Activated CD4-positive, alpha-beta T cell treated with anti-CD3 and anti-CD28 coated beads, Interleukin-2, amount 10 ng/mL, durations not matched to agents 7 days and 5 days (primary cell): ENCODE measurements around the gene UPK3B. TPM values are rescaled to one million over a fixed set of nuclear protein-coding genes. Genes with fewer than 3 reads are reported as not detected.
"Not testable (repeated sequence)": the region's sequence is repeated elsewhere in the genome, so short reads cannot be mapped to it uniquely, and the experiment has no call there.

Source experiments
- CTCF ChIA-PET: fragments of 350-600 bp; sonication (Branson Sonifier 250); formaldehyde crosslinking; loops from one replicate; lab custom pipeline; 2021; ENCODE audit warnings: antibody characterized with exemption; lab: Charles Lee
- POLR2A ChIA-PET: fragments of 350-600 bp; sonication (Branson Sonifier 250); formaldehyde crosslinking; loops from one replicate; lab custom pipeline; 2021; ENCODE audit warnings: antibody characterized with exemption; lab: Charles Lee
- DNase-seq: peaks from one replicate; pipeline ENCODE4 v3.0.0-alpha.2; 2020
- H3K27ac Mint-ChIP-seq: one replicate; pipeline ENCODE4 v1.8.0; 2021; ENCODE audit warnings: mild to moderate bottlenecking, moderate library complexity, mixed read lengths
- H3K27me3 Mint-ChIP-seq: one replicate; pipeline ENCODE4 v1.8.0; 2021; ENCODE audit warnings: mixed read lengths
- H3K36me3 Mint-ChIP-seq: one replicate; pipeline ENCODE4 v1.8.0; 2021; ENCODE audit warnings: low read depth, mixed read lengths
- H3K4me1 Mint-ChIP-seq: one replicate; pipeline ENCODE4 v1.8.0; 2021; ENCODE audit warnings: mixed read lengths
- H3K4me3 Mint-ChIP-seq: one replicate; pipeline ENCODE4 v1.8.0; 2021; ENCODE audit warnings: mild to moderate bottlenecking, moderate library complexity, mixed read lengths
- H3K9me3 Mint-ChIP-seq: one replicate; pipeline ENCODE4 v1.8.0; 2021; ENCODE audit warnings: mixed read lengths
- total RNA-seq, 2 experiments: library from RNA; stranded (reverse); gene quantifications; one replicate each; pipeline ENCODE4 v1.2.3, GENCODE V29; 2021

Gene UPK3B
- total RNA-seq, 2 experiments from 2014 or later: 1.3 to 1.5 TPM

DNA sequence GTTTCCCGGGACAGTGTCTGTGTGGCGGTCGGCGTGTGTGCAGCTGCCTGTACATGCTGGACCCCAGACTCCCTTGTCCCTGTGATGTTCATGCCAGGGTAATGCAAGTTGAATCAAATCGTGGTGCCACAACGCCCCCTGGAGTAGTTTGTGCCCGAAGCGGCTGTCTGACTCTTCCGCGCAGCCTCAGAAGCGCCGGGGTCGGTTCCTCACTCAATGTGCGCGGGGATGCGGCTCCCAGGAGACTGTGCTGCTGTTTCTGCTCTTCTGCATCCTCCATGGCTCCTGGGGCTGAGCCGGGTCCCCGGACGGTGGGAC lies 10.5 kb upstream of the UPK3B start:
- DNase-seq, H3K27me3 Mint-ChIP-seq: not testable (repeated sequence)

DNA sequence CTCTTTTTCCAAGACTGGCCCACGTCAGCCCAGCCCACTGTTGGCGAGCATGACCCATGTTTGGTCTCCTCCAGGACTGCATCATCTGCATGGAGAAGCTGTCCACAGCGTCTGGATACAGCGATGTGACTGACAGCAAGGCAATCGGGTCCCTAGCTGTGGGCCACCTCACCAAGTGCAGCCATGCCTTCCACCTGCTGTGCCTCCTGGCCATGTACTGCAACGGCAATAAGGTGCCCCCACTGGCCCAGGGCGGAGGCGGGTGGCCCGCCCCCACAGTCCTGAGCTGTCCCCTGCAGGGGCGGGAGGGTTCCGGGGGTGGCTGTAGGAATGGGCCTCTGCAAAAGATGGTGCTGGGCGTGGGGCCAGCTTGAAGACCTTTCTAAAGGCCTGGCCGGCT lies 8.1 kb upstream of the UPK3B start:
- H3K27ac Mint-ChIP-seq, H3K9me3 Mint-ChIP-seq, H3K4me3 Mint-ChIP-seq: not testable (repeated sequence)

More for the DNA sequence above, 10.5 kb upstream of the UPK3B start:
- H3K36me3 Mint-ChIP-seq, H3K9me3 Mint-ChIP-seq, POLR2A ChIA-PET, CTCF ChIA-PET, H3K4me3 Mint-ChIP-seq, H3K27ac Mint-ChIP-seq, H3K4me1 Mint-ChIP-seq: not testable (repeated sequence)

DNA sequence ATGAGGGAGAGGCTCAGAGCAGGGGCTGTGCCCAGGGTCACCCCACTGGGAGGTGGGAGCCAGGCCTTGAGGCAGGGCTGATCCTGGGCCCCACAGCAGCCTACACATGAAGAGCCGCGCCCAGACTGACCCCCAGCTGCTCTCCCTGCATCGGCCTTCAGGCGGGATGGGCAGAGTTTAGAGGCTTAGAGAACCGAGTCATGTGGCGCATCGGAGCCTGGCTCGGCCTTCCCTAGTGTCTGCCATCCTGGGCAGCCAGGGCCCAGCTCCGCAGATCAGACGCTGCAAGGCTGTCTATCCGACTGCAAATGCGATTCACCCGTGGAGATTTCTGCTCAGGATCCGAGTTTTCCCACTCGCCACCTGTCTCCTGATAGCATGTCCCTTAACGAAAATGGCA lies 7.5 kb upstream of the UPK3B start:
- H3K27ac Mint-ChIP-seq, CTCF ChIA-PET, H3K27me3 Mint-ChIP-seq, DNase-seq, H3K9me3 Mint-ChIP-seq, H3K36me3 Mint-ChIP-seq, H3K4me3 Mint-ChIP-seq, POLR2A ChIA-PET, H3K4me1 Mint-ChIP-seq: not testable (repeated sequence)

More for the DNA sequence above, 8.1 kb upstream of the UPK3B start:
- CTCF ChIA-PET, DNase-seq, H3K4me1 Mint-ChIP-seq, H3K36me3 Mint-ChIP-seq, H3K27me3 Mint-ChIP-seq, POLR2A ChIA-PET: not testable (repeated sequence)

GRCh38 chr7:76503244-76503643 lies 7.1 kb upstream of the UPK3B start:
- CTCF ChIA-PET, H3K4me3 Mint-ChIP-seq: not testable (repeated sequence)

DNA sequence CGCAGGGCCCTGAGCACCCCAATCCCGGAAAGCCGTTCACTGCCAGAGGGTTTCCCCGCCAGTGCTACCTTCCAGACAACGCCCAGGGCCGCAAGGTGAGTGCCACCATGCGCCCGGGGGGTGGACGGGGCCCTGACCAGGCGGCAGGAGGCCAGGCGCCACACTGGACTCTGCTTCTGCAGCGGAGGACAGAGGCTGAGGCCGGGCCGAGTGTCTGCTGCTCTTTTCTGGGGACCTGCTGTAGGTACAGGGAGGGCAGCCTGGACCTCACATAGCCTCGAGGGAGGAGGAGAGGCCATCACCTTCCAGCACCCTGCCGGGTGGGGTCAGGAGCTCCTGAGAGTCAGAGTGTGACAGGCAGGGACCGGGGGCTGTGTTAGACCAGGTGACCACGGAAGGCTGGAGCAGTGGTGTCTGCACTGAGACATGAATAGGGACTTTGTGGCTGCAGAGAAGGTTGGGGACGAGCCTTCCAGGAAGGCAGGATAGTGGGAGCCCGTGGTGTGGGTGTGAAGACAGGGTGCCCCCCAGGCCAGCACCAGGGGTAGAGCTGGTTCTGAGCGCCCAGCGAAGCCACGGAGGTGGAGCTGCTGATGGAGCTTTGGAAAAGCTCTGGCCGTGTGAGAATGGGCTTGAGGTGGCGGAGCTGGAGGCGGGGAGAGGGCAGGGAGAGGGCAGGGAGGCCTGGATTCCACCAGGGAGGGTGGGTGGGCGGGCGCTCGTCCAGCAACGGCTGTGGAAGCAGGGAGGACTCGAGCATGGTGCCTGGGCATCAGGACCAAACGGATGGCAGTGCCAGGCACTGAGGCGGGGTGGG lies 5.8 kb upstream of the UPK3B start:
- POLR2A ChIA-PET, CTCF ChIA-PET, H3K27me3 Mint-ChIP-seq, H3K27ac Mint-ChIP-seq, DNase-seq, H3K9me3 Mint-ChIP-seq, H3K4me3 Mint-ChIP-seq, H3K4me1 Mint-ChIP-seq, H3K36me3 Mint-ChIP-seq: not testable (repeated sequence)

More at GRCh38 chr7:76503244-76503643, 7.1 kb upstream of the UPK3B start:
- POLR2A ChIA-PET, H3K27ac Mint-ChIP-seq, DNase-seq, H3K4me1 Mint-ChIP-seq, H3K9me3 Mint-ChIP-seq, H3K27me3 Mint-ChIP-seq, H3K36me3 Mint-ChIP-seq: not testable (repeated sequence)

DNA sequence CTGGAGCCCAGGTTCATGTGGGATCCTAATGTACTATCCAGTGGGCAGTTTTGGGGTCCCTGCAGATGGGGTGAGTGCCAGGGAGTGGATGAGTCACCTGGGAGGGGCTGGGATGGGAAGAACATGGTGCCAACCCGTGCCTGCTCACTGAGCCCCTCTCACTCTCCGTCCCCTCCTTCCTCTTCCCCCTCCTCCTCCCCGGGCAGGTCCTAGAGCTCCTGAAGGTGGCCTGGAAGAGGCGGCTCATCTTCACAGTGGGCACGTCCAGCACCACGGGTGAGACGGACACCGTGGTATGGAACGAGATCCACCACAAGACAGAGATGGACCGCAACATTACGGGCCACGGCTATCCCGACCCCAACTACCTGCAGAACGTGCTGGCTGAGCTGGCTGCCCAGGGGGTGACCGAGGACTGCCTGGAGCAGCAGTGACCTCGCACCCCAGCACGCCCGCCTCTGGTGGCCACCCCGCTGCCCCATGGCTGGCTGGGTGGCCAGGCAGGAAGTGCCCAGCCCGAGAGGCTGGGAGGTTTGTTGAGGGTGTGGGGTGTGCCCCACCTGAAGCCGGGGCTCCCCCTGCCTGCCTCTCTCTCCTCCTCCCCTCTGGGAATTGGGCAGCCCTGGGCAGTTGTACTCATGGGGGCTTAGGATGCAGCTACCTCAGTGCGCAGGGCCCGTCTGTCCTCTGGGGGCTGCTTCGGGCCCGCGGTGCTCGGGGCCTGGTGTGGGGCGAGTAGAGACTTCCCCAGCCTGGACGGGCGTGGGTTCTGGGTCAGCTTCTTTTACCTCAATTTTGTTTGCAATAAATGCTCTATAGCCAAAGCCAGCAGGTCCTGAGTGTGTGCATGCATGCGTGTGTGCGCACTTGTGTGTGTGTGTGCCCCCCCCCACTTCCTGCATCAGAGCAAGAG lies 4.9 kb upstream of the UPK3B start:
- no peak overlapping the region for H3K4me3 Mint-ChIP-seq
- peaks cover 3% of the 10 kb centered on the region for H3K36me3 Mint-ChIP-seq
- POLR2A ChIA-PET: no interaction called here
- CTCF ChIA-PET: no interaction called here
- H3K4me1 Mint-ChIP-seq: peaks cover 4% of the 10 kb centered on the region
- H3K9me3 Mint-ChIP-seq: no peaks in the 10 kb centered on the region
- H3K27ac Mint-ChIP-seq: no peak overlapping the region
- H3K27me3 Mint-ChIP-seq: no peaks in the 10 kb centered on the region
- no peak for DNase-seq

GRCh38 chr7:76506081-76506440 lies 4.3 kb upstream of the UPK3B start:
- POLR2A ChIA-PET: no interaction called here
- Mint-ChIP-seq H3K27me3 (no peaks in the 10 kb centered on the region), H3K27ac (no peak overlapping the region), H3K4me1 (peaks cover 4% of the 10 kb centered on the region), H3K9me3 (no peaks in the 10 kb centered on the region), H3K36me3 (peaks cover 3% of the 10 kb centered on the region), H3K4me3 (no peak overlapping the region)
- no peak for DNase-seq
- CTCF ChIA-PET: interaction anchor here (0.6 kb wide), 1 partner anchor 78 kb away, joined by 4 read pairs; no protein-coding TSS in a partner anchor

- H3K9me3 Mint-ChIP-seq, POLR2A ChIA-PET, H3K4me1 Mint-ChIP-seq, DNase-seq, H3K4me3 Mint-ChIP-seq, H3K36me3 Mint-ChIP-seq, H3K27ac Mint-ChIP-seq, H3K27me3 Mint-ChIP-seq: not testable (repeated sequence)
- CTCF ChIA-PET: interaction anchor here (0.6 kb wide), 1 partner anchor 78 kb away, joined by 4 read pairs; no protein-coding TSS in a partner anchor
Observed at GRCh38 chr7:76506643-76507042, 3.7 kb upstream of the UPK3B start.

DNA sequence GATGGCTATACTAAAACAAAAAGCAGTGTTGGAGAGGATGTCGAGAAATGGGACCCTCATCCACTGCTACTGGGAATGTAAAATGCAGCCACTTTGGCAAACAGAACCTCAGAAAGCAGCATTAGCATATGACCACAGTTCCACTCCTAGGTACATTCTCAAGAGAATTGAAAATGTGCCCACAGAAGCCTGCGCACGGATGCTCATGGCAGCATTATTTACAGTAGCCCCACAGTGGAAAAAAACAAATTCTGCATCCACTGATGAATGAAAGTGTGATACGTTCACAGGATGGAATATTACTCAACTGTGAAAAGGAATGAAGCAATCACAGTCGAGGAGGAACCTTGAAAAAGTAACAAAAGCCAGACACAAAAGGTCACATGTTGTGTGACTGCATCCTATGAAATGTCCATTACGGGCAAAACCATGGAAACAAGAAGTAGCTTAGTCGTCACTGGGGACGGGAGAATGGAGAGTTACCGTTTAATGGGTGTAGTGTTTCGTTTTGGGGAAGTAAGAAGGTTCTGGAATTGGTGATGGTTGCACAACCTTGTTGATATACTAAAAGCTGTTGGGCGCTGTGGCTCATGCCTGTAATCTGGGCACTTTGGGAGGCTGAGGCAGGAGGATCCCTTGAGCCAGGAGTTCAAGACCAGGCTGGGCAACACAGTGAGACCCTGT lies 2.5 kb upstream of the UPK3B start:
- Mint-ChIP-seq H3K36me3 (peaks cover 3% of the 10 kb centered on the region), H3K4me1 (peaks cover 4% of the 10 kb centered on the region), H3K4me3 (no peak overlapping the region), H3K27ac (no peak overlapping the region), H3K27me3 (no peaks in the 10 kb centered on the region), H3K9me3 (no peaks in the 10 kb centered on the region)
- no peak for DNase-seq
- POLR2A ChIA-PET: no interaction called here
- CTCF ChIA-PET: no interaction called here

- H3K4me1 Mint-ChIP-seq, H3K36me3 Mint-ChIP-seq, POLR2A ChIA-PET, H3K9me3 Mint-ChIP-seq, H3K27ac Mint-ChIP-seq, DNase-seq, CTCF ChIA-PET, H3K4me3 Mint-ChIP-seq, H3K27me3 Mint-ChIP-seq: not testable (repeated sequence)
Observed at GRCh38 chr7:76511200-76511910, 1.0 kb downstream of the UPK3B start.

- CTCF ChIA-PET, POLR2A ChIA-PET, H3K4me1 Mint-ChIP-seq, H3K27me3 Mint-ChIP-seq, H3K4me3 Mint-ChIP-seq, H3K27ac Mint-ChIP-seq, H3K9me3 Mint-ChIP-seq, H3K36me3 Mint-ChIP-seq, DNase-seq: not testable (repeated sequence)
Observed at GRCh38 chr7:76511911-76512885, 1.8 kb downstream of the UPK3B start.
